ENCODE data around the gene SHC2.

Gene SHC2

DNA sequence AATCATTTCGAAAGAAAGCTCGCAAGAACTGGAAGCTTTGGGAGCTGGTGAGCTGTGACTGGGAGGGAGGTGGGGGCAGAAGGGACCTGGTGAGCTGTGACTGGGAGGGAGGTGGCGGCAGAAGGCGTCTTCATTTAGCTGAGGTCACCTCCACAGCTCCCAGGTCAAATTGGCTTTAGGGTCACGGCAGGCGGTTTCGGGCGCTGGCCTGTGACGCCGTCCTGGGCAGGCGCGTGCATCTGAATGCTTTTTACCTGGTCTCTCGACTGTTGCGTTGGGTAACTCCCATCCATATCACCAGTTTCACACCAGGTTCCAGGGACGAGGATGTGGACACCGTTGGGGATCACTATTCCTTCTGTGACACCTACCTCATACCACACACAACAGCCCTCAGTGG, 81.0 kb downstream of the SHC2 start:
- no peak for DNase-seq (ENCODE audit: low read depth)
- TF ChIP-seq, protein P1, sequence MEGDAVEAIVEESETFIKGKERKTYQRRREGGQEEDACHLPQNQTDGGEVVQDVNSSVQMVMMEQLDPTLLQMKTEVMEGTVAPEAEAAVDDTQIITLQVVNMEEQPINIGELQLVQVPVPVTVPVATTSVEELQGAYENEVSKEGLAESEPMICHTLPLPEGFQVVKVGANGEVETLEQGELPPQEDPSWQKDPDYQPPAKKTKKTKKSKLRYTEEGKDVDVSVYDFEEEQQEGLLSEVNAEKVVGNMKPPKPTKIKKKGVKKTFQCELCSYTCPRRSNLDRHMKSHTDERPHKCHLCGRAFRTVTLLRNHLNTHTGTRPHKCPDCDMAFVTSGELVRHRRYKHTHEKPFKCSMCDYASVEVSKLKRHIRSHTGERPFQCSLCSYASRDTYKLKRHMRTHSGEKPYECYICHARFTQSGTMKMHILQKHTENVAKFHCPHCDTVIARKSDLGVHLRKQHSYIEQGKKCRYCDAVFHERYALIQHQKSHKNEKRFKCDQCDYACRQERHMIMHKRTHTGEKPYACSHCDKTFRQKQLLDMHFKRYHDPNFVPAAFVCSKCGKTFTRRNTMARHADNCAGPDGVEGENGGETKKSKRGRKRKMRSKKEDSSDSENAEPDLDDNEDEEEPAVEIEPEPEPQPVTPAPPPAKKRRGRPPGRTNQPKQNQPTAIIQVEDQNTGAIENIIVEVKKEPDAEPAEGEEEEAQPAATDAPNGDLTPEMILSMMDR (IDR thresholded peaks at IDR 0.05; ENCODE audit: insufficient read depth, low read depth, low read length, missing control alignments): no peak
- H3K4me3 ChIP-seq (ENCODE audit: low read depth, low read length): no peak overlapping the region

DNA sequence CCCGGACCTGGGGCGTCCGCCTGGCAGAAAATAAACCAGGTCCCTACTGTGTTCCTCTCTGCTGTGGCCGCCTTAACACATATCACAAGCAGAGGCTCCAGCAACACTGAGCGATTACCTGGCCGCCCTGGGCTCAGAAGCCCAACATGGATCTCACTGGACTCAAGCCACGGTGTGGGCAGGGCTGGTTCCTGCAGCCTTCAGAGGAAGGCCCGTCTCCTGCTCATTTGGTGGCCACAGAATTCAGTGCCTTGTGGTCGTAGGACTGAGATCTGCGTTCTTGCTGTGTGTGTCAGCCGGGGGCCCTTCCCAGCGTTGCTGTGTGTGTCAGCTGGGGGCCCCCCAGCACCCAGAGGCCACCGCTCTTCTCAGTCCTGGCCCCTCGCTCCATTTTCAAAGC, 82.1 kb downstream of the SHC2 start:
- DNase-seq (ENCODE audit: low read depth): no peak
- TF ChIP-seq, protein P1 (IDR thresholded peaks at IDR 0.05; ENCODE audit: insufficient read depth, low read depth, low read length, missing control alignments): no peak
- H3K4me3 ChIP-seq (ENCODE audit: low read depth, low read length): no peak overlapping the region

DNA sequence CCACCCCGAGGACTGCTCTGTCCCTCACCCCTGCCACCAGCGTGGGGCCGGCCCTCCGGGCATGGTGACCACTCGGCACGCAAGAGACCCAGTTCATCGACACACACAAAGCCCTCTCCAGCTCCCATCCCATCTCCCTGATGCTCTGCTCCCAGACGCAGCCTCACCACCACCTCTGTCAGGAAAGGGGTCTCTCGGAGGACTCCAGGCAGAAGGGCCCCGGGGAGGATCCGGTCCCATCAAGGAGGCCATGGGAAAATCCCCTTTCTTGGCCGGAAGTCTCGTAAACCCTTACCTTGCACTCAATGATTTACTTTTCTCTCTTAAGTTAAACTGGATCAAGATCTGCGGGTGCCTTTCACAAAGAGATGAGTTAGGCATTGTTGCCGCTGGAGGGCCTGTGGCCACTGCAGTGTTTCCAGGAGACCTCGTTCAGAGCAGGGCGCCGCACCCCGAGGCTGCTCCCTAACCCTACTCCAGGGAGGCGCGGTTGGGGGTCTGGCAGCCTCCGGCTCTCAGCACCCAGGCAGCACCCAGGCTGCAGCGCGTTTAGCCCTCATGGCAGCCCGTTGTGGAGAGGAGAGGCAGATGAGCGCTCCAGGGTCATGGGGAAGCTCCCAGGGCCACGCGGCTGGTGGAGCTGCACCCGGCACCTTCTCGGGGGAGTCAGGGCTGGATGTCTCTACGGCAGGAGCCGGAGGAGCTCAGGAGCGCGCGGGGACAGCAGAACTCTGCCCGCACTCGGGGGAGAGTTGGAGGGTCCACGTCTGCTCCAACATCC, 82.8 kb downstream of the SHC2 start:
- TF ChIP-seq, protein P1 (IDR thresholded peaks at IDR 0.05; ENCODE audit: insufficient read depth, low read depth, low read length, missing control alignments): no peak
- H3K4me3 ChIP-seq (ENCODE audit: low read depth, low read length): no peak overlapping the region
- DNase-seq (ENCODE audit: low read depth): no peak

DNA sequence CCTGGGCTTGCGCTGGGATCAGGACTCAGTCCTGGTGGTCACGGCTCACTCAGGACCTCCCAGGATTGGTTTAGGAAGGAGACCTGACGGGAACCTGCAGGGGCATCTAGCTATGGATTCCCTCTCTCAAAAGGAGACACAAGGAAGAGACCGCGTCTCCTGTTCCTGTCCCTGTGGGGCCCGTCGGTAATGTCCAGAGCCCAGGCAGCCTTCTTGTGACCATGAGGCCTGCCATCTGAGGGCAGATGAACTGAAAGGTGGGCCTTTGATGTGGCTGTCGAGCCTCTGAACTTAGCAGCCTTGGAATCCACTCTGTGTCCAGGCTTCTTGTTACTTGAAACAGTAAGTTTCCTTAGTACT, 84.7 kb downstream of the SHC2 start:
- no peak for DNase-seq (ENCODE audit: low read depth)
- TF ChIP-seq, protein P1 (IDR thresholded peaks at IDR 0.05; ENCODE audit: insufficient read depth, low read depth, low read length, missing control alignments): no peak
- no peak overlapping the region for H3K4me3 ChIP-seq (ENCODE audit: low read depth, low read length)

DNA sequence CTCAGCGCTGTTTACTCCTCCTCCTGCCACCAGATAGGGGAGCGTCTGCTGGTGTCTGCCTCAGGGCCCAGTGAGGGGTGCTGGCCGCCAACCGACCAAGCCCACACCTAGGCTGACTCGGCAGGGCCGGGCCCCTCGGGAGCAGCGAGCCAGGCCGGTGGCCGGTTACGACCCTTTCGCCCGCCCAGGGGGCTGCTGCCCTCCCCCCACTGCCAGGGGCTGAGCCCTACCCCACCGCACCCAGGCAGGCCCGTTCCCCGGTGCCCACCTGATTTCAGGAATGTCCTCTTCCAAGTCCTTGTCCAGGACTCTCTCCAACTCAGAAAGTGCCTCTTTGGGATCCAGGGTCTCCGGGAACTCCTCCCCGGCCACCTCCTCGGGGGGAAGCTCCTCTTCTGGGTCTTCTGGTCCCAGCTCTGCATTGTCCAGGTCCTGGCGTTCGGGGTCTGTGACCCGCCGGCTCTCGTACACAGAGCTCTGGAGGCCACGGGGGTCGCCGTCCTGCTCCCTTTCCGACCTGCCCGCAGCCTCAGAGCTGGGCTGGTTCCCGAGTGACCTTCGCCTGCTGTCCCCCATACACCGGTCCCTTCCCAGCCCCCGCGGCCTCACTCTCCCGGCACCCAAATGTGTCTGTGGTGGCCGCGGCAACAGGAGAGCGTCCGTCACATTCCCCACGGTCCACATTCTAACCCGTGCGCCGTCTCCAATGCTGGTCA, 85.3 kb downstream of the SHC2 start:
- TF ChIP-seq, protein P1 (IDR thresholded peaks at IDR 0.05; ENCODE audit: insufficient read depth, low read depth, low read length, missing control alignments): no peak
- no peak overlapping the region for H3K4me3 ChIP-seq (ENCODE audit: low read depth, low read length)
- no peak for DNase-seq (ENCODE audit: low read depth)

DNA sequence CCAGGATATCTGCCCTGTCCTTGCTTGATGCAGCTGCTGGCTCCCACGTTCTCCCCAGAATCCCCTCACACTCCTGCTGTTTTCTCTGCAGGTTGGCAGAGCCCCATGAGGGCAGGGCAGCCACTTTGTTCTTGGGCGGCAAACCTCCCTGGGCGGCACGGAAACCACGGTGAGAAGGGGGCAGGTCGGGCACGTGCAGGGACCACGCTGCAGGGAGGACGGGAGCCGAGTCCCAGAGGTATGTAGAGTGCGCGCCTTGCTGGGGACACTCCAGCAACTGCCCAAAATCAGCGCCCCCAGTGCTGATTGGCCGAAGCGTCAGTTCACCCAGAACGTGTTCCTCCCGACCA, 86.0 kb downstream of the SHC2 start:
- no peak for DNase-seq (ENCODE audit: low read depth)
- no peak overlapping the region for H3K4me3 ChIP-seq (ENCODE audit: low read depth, low read length)
- TF ChIP-seq, protein P1 (IDR thresholded peaks at IDR 0.05; ENCODE audit: insufficient read depth, low read depth, low read length, missing control alignments): no peak

All from GM12865 (cell line).